Measurements from ENCODE around the gene ALG14. TPM values are rescaled to one million over a fixed set of nuclear protein-coding genes. Genes with fewer than 3 reads are reported as not detected.

Gene ALG14
- total RNA-seq, 1 experiment from 2014 or later, result 5.7 TPM

GRCh38 chr1:95094923-95095322, 22.2 kb upstream of the ALG14 start:
- POLR2A ChIA-PET, result no interaction called here
- no peaks in the 10 kb centered on the region for H4K20me1 ChIP-seq (ENCODE audit: insufficient read depth)
- intact Hi-C loops (cut with micrococcal nuclease), result no loop called here
- no peak for ATAC-seq
- no peaks in the 10 kb centered on the region for H3K79me2 ChIP-seq (ENCODE audit: insufficient read depth, low read length)
- TF ChIP-seq RAD21 (IDR thresholded peaks at IDR 0.05; ENCODE audit: low read depth) (no peak), POLR2AphosphoS5 (IDR thresholded peaks at IDR 0.05; ENCODE audit: low read depth, low read length) (no peak), SP1 (IDR thresholded peaks at IDR 0.05; ENCODE audit: low read depth) (no peak), EZH2 (IDR thresholded peaks at IDR 0.05) (no peak), ATF3 (IDR thresholded peaks at IDR 0.05) (no peak), ZFX (IDR thresholded peaks at IDR 0.05) (no peak), FOSL1 (IDR thresholded peaks at IDR 0.05; ENCODE audit: low read depth) (no peak), EGR1 (IDR thresholded peaks at IDR 0.05; ENCODE audit: low read depth) (no peak), JUND (IDR thresholded peaks at IDR 0.05) (no peak), ZNF274 (IDR thresholded peaks at IDR 0.05; ENCODE audit: low read depth, low read length) (no peak), REST (IDR thresholded peaks at IDR 0.05; ENCODE audit: low read depth) (no peak), CTCF (IDR thresholded peaks at IDR 0.05 in 2 of 3, conservative IDR thresholded peaks at IDR 0.05 in 1 of 3; ENCODE audit: borderline replicate concordance in 1 of 3, insufficient read depth in 1 of 3, low read depth in 2 of 3, low read length in 2 of 3) (no peak), YY1 (IDR thresholded peaks at IDR 0.05; ENCODE audit: extremely low read depth, insufficient replicate concordance, low read depth, low read length) (no peak), TCF7L2 (IDR thresholded peaks at IDR 0.05; ENCODE audit: borderline replicate concordance, extremely low read depth, insufficient read depth, insufficient read length) (no peak), EZH2phosphoT487 (IDR thresholded peaks at IDR 0.05; ENCODE audit: borderline replicate concordance) (no peak), SRF (IDR thresholded peaks at IDR 0.05; ENCODE audit: low read depth) (no peak), CEBPB (IDR thresholded peaks at IDR 0.05; ENCODE audit: low read depth) (no peak), ZBTB33 (IDR thresholded peaks at IDR 0.05; ENCODE audit: extremely low read depth, insufficient replicate concordance, low read length) (no peak), ELF1 (IDR thresholded peaks at IDR 0.05; ENCODE audit: borderline replicate concordance, low read depth) (no peak), POLR2A (IDR thresholded peaks at IDR 0.05; ENCODE audit: borderline replicate concordance, extremely low read depth, insufficient read depth, insufficient read length) (no peak)
- no peak overlapping the region for H3K27ac ChIP-seq (ENCODE audit: low read depth, low read length)
- no peak overlapping the region for H2AFZ ChIP-seq (ENCODE audit: low read depth, low read length, poor library complexity, severe bottlenecking)
- no peak for DNase-seq (ENCODE audit: low read depth, low spot score)
- H3K4me2 ChIP-seq (ENCODE audit: low read length), result no peak overlapping the region
- no peaks in the 10 kb centered on the region for H3K9me3 ChIP-seq (ENCODE audit: control insufficient read depth in 1 of 2, insufficient read depth in 1 of 2, low read depth in 1 of 2, low read length in 2 of 2)
- CTCF ChIA-PET, result interaction anchor here (3.0 kb wide), 1 partner anchor 10 kb away, joined by 9 read pairs; no protein-coding TSS in a partner anchor
- no TSS peak for BruUV-seq (replicated peaks)
- no peaks in the 10 kb centered on the region for H3K36me3 ChIP-seq (ENCODE audit: control insufficient read depth in 1 of 2, insufficient read depth in 2 of 2, low read length in 2 of 2)
- H3K9ac ChIP-seq (ENCODE audit: low read length), result no peak overlapping the region
- peaks cover 2% of the 10 kb centered on the region; the same call in 1 of the 2 replicates for H3K9me2 ChIP-seq (ENCODE audit: insufficient read depth)
- no peaks in the 10 kb centered on the region for H3K4me1 ChIP-seq (ENCODE audit: control insufficient read depth in 1 of 2, insufficient read depth in 2 of 2, low read length in 2 of 2)
- no peak overlapping the region for H3K4me3 ChIP-seq (replicated peaks in 1 of 2; ENCODE audit: low read depth in 1 of 2, low read length in 2 of 2)
- no peaks in the 10 kb centered on the region for H3K27me3 ChIP-seq (ENCODE audit: insufficient read depth, low read length)
- RAD21 ChIA-PET (ENCODE audit: low non-redundant PET in 1 of 2, low total read pairs in 2 of 2, uncharacterized antibody in 2 of 2, unreplicated experiment in 2 of 2), result no interaction called here

Measured in HCT116 (cell line).